Panc1 (cell line): ENCODE measurements around the gene KCNG2. TPM values are rescaled to one million over a fixed set of nuclear protein-coding genes. Genes with fewer than 3 reads are reported as not detected.

Experiments
- ATAC-seq: fragments of 200-7000 bp; cut with Tn5 transposase; 2 replicates; pipeline ENCODE4 v1.9.1; 2020; ENCODE audit warnings: mild to moderate bottlenecking, moderate library complexity
- BruUV-seq: library from RNA; stranded (reverse); fragments of 400-500 nt; replicated peaks from 2 replicates; lab custom pipeline; 2021; lab: Mats Ljungman, UMichigan
- CTCF ChIA-PET: fragments of 300-600 bp; sonication (Branson Sonifier 250); formaldehyde crosslinking; loops from one replicate; lab custom pipeline; 2022; ENCODE audit warnings: antibody characterized with exemption; lab: Charles Lee
- POLR2A ChIA-PET: fragments of 300-600 bp; sonication (Branson Sonifier 250); formaldehyde crosslinking; loops from one replicate; lab custom pipeline; 2022; ENCODE audit warnings: antibody characterized with exemption; lab: Charles Lee
- DNase-seq: peaks from one replicate; pipeline ENCODE4 v3.0.0-alpha.2; 2010; ENCODE audit warnings: low read depth, low spot score
- H3K27ac ChIP-seq: 2 replicates; pipeline ENCODE4 v1.5.1; 2011; ENCODE audit warnings: mild to moderate bottlenecking, low read length, inconsistent platforms
- H3K27me3 ChIP-seq: fragments of 200-500 bp; sonication (Bioruptor generic); 2 replicates; pipeline ENCODE4 v1.6.0; 2014; ENCODE audit warnings: low read length, inconsistent platforms; ENCODE audit not compliant: control insufficient read depth, insufficient read depth
- H3K36me3 ChIP-seq: fragments of 200-500 bp; sonication (Bioruptor generic); 2 replicates; pipeline ENCODE4 v1.5.1; 2014; ENCODE audit warnings: inconsistent platforms, mild to moderate bottlenecking, low read length, moderate library complexity; ENCODE audit not compliant: control insufficient read depth, insufficient read depth
- H3K4me1 ChIP-seq: 2 replicates; pipeline ENCODE4 v1.5.1; 2011; ENCODE audit warnings: inconsistent platforms, mild to moderate bottlenecking, low read length, moderate library complexity; ENCODE audit not compliant: control insufficient read depth, insufficient read depth
- H3K4me3 ChIP-seq, 2 experiments: 2 replicates each; pipeline ENCODE4 v1.5.1; 2011 to 2012; ENCODE audit warnings: low read depth in 2 of 2, low read length in 2 of 2, mild to moderate bottlenecking in 2 of 2, inconsistent platforms in 1 of 2, moderate library complexity in 1 of 2
- H3K9me3 ChIP-seq: fragments of 200-500 bp; sonication (Bioruptor generic); 2 replicates; pipeline ENCODE4 v1.5.1; 2014; ENCODE audit warnings: low read depth, mild to moderate bottlenecking, inconsistent platforms, low read length, moderate library complexity; ENCODE audit not compliant: control insufficient read depth, insufficient read depth
- POLR2AphosphoS5 ChIP-seq: IDR thresholded peaks from 2 replicates; pipeline ENCODE4 v1.6.1; 2012; ENCODE audit warnings: mild to moderate bottlenecking, low read depth, low read length, moderate library complexity
- REST ChIP-seq, 2 experiments: IDR thresholded peaks; 2 replicates each; pipeline ENCODE4 v1.6.1; 2011 to 2012; ENCODE audit warnings: low read depth in 2 of 2, control low read depth in 1 of 2, low read length in 1 of 2, mild to moderate bottlenecking in 1 of 2, moderate library complexity in 1 of 2; ENCODE audit not compliant: insufficient read depth in 1 of 2
- SIN3A ChIP-seq: IDR thresholded peaks from 2 replicates; pipeline ENCODE4 v1.6.1; 2012; ENCODE audit warnings: low read depth, mild to moderate bottlenecking, low read length, moderate library complexity, borderline replicate concordance; ENCODE audit not compliant: insufficient read depth
- TCF7L2 ChIP-seq: IDR thresholded peaks from 2 replicates; pipeline ENCODE4 v1.6.1; 2011; ENCODE audit warnings: mild to moderate bottlenecking, low read depth, low read length, inconsistent platforms
- in situ Hi-C: cut with HindIII; loops from 2 replicates; pipeline ENCODE4 v1.10.0; 2016; ENCODE audit warnings: low sequenced_read_pairs, low pct_unique_long_range_greater_than_20kb
- intact Hi-C: fragments of 100-400 bp; cut with micrococcal nuclease; formaldehyde crosslinking; loops from one replicate; pipeline ENCODE4 v1.10.0; 2022; ENCODE audit not compliant: unreplicated experiment
- total RNA-seq: library from RNA; stranded (reverse); gene quantifications from one replicate; pipeline ENCODE4 v1.2.1, GENCODE V29; 2021; ENCODE audit not compliant: unreplicated experiment
- TF ChIP-seq, protein P1 (sequence below): fragments of 450-650 bp; IDR thresholded peaks from 2 replicates; pipeline ENCODE4 v1.5.1; 2017; ENCODE audit warnings: mild to moderate bottlenecking

KCNG2 gene
- total RNA-seq, 1 experiment from 2014 or later = not detected

DNA sequence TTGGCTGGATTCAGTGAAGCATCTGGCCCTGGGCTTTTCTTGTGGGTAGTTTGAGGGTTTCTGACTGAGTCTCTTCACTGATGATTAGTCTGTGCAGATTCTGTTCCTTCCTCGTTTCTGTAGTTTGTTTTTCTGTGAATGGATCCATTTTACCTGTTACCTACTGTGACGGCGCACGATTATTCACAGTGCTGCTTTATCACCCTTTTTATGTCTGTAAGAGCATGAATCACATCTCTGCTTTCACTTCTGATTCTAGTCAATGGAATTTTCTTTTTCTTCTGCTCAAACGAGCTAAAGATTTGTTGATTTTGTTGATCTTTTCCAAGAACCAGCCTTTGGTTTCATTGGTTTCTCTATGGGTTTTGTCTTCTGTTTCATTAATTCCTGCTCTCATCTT is 92.9 kb downstream of the KCNG2 start:
- CTCF ChIA-PET = no interaction called here
- in situ Hi-C loops (no loop called here), intact Hi-C loops (no loop called here)
- no peak for TF ChIP-seq REST (IDR thresholded peaks at IDR 0.05; ENCODE audit: insufficient read depth in 1 of 2, low read depth in 2 of 2, low read length in 1 of 2)
- TF ChIP-seq, protein P1, sequence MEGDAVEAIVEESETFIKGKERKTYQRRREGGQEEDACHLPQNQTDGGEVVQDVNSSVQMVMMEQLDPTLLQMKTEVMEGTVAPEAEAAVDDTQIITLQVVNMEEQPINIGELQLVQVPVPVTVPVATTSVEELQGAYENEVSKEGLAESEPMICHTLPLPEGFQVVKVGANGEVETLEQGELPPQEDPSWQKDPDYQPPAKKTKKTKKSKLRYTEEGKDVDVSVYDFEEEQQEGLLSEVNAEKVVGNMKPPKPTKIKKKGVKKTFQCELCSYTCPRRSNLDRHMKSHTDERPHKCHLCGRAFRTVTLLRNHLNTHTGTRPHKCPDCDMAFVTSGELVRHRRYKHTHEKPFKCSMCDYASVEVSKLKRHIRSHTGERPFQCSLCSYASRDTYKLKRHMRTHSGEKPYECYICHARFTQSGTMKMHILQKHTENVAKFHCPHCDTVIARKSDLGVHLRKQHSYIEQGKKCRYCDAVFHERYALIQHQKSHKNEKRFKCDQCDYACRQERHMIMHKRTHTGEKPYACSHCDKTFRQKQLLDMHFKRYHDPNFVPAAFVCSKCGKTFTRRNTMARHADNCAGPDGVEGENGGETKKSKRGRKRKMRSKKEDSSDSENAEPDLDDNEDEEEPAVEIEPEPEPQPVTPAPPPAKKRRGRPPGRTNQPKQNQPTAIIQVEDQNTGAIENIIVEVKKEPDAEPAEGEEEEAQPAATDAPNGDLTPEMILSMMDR = no peak
- TF ChIP-seq TCF7L2 = no peak
- no peak for TF ChIP-seq SIN3A
- Histone ChIP-seq H3K27ac (no peak overlapping the region), H3K4me1 (no peaks in the 10 kb centered on the region), H3K36me3 (no peaks in the 10 kb centered on the region), H3K27me3 (no peaks in the 10 kb centered on the region), H3K9me3 (peaks cover 20% of the 10 kb centered on the region; the same call in 1 of the 2 replicates), H3K4me3 (no peak overlapping the region)
- POLR2A ChIA-PET = no interaction called here
- no peak for DNase-seq
- no TSS peak for BruUV-seq
- ATAC-seq = no peak

GRCh38 chr18:79896738-79897137 is 99.0 kb downstream of the KCNG2 start:
- in situ Hi-C loops = no loop called here
- peaks cover 44% of the 10 kb centered on the region for H3K9me3 ChIP-seq
- no peak for DNase-seq

More at GRCh38 chr18:79896738-79897137, 99.0 kb downstream of the KCNG2 start:
- Histone ChIP-seq H3K27me3 (no peaks in the 10 kb centered on the region), H3K36me3 (no peaks in the 10 kb centered on the region), H3K27ac (no peak overlapping the region), H3K4me1 (no peaks in the 10 kb centered on the region), H3K4me3 (no peak overlapping the region)
- ChIA-PET POLR2A (interaction anchor here (0.7 kb wide), 1 partner anchor 93 kb away, joined by 3 read pairs; no protein-coding TSS in a partner anchor), CTCF (interaction anchor here (0.6 kb wide), 1 partner anchor 15 kb away, joined by 5 read pairs; no protein-coding TSS in a partner anchor)
- TF ChIP-seq POLR2AphosphoS5 (no peak), REST (IDR thresholded peaks at IDR 0.05; ENCODE audit: insufficient read depth in 1 of 2, low read depth in 2 of 2, low read length in 1 of 2) (no peak), TCF7L2 (no peak), SIN3A (no peak)
- TF ChIP-seq, protein P1 = no peak
- no peak for ATAC-seq
- BruUV-seq = no TSS peak
- intact Hi-C loops = no loop called here
